ENCODE results near the gene RBM43. TPM values are rescaled to one million over a fixed set of nuclear protein-coding genes. Genes with fewer than 3 reads are reported as not detected.

The RBM43 gene
- total RNA-seq, 1 donor from 2014 or later: 9.8 TPM

DNA sequence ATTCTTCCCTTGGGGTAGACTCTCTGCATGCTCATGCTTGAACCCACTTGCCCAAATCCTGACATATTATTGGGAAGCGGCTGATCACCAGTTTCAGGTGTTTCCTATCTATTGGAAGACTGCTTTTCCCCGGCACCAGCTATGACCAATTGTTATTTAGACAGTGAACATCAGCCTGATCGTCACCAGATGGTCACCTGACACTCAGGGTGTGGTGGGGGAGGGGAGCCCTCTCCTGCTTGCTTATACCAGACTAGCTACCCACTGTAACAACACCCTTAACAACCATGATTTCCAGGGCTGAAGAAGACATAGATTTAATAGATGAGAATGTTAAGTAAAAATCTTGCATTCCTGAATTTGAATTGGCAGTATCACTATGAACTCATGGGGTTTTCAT, 44.3 kb downstream of the RBM43 start:
- DNase-seq: no peak

- DNase-seq: no peak
Observed at GRCh38 chr2:151207100-151207499, 54.6 kb downstream of the RBM43 start.

GRCh38 chr2:151206446-151206968, 55.2 kb downstream of the RBM43 start:
- no peak for DNase-seq

- DNase-seq: no peak
Observed at GRCh38 chr2:151205571-151205970, 56.1 kb downstream of the RBM43 start.

- DNase-seq: no peak
Observed at GRCh38 chr2:151204756-151205155, 56.9 kb downstream of the RBM43 start.

DNA sequence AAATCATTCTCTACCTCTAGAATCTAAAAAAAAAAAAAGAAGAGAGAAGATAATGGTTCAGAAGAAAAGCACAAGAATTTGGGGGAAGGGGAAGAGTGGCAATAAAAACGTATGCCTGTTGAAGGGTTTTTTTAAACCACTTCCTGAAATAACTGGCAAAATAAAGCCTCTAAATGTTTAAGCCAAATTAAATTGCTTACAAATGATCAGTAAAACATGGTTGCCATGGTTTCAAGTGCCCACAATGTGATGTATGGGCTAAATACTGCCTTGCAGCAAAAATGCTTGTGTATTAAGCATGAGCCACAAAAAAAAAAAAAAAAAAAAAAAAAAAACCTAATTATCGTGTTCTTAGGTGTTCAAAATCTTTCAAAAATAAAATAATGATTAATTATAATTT, 60.8 kb downstream of the RBM43 start:
- no peak for DNase-seq

GRCh38 chr2:151200277-151200676, 61.4 kb downstream of the RBM43 start:
- no peak for DNase-seq

DNA sequence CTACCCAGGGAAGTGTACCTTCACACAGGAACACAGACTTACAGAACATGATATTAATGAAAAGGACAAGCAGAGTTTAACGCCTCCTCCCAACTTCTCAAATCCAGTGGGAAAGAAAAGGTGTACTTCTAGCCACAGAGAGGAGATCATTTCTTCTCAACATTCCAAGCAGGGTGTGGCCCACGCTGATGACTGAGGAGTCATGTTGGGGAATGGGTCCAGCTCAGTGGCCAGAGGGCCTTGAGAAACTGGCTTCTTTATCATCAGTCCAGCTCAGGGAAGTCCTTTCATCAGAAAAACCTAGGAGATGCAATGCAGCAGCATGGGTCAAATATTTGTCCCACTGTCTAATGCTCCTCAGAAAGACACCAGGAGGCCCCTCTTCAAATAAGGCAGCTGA, 63.0 kb downstream of the RBM43 start:
- no peak for DNase-seq

Other genes starting within 250 kb of the RBM43 start
- 15.5 TPM for gene NMI, start 27.8 kb upstream of the RBM43 start, total RNA-seq
- gene TNFAIP6, start 95.7 kb upstream of the RBM43 start, total RNA-seq: 10.8 TPM
- 62.0 TPM for gene RIF1, start 148.0 kb upstream of the RBM43 start, total RNA-seq